ENCODE results near the gene DNAJC17. TPM values are rescaled to one million over a fixed set of nuclear protein-coding genes. Genes with fewer than 3 reads are reported as not detected.
A peak's percentile ranks its signal among the peaks of the same experiment; 100 is the strongest.

DNAJC17 gene
- total RNA-seq, 1 experiment from 2014 or later, result 53.5 TPM

DNA sequence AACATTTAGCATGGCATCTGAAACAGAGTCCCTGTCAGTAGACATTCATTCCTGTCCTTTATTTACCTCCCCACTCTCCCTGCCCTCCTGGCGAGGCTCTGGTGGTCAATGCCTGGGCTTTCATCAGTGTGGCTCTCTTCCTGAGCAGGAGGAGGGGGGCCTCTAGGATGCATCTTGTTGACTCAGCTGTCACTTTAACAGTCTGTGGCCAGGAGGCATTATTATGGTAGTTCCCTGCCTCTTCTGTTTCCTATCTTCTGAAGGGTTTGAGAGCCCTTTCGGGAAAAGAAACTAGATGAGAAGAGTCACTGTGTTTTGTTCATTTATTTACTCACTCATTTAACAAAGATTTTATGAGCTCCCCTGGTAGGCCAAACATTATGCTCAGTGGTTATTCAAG, 23.6 kb upstream of the DNAJC17 start:
- no peak for DNase-seq (ENCODE audit: low spot score)

GRCh38 chr15:40829115-40829514, 21.8 kb upstream of the DNAJC17 start:
- no peak for DNase-seq (ENCODE audit: low spot score)

- DNase-seq (ENCODE audit: low spot score), result peak; percentile 67
Observed at GRCh38 chr15:40828447-40829036, 21.3 kb upstream of the DNAJC17 start, which contains the start of gene PPP1R14D. PPP1R14D (minus strand) TSS chr15:40828708; CDS start chr15:40828641, 67 bp downstream.

DNA sequence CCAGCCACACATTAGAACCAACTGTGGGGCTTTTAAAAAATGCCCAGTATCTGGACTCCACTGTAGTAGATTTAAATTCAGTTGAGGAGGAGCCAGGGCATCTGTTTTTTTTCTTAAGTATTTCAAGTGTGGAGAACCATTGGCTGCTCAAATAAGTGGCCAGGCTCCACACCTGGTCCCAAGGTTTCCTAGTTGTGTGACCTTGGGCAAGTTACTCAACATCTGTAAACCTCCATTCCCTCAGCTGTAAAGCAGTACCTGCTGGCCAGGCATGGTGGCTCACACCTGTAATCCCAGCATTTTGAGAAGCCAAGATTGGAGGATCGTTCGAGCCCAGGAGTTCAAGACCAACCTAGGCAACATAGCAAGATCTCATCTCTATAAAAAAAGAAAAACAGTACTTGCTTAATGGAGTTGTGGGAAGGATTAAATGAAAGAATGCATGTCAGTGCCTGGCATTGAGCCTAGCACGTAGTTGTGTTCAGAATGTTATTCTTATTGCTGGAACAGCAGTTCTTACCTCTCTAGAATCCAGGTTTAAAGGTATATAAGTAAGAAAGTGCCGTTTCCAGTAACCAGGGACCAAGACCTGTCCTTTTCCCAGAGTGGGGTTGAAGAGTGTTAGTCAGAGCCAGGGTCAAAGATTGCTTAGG, 19.3 kb upstream of the DNAJC17 start:
- peak; percentile 46 for DNase-seq (ENCODE audit: low spot score)

DNA sequence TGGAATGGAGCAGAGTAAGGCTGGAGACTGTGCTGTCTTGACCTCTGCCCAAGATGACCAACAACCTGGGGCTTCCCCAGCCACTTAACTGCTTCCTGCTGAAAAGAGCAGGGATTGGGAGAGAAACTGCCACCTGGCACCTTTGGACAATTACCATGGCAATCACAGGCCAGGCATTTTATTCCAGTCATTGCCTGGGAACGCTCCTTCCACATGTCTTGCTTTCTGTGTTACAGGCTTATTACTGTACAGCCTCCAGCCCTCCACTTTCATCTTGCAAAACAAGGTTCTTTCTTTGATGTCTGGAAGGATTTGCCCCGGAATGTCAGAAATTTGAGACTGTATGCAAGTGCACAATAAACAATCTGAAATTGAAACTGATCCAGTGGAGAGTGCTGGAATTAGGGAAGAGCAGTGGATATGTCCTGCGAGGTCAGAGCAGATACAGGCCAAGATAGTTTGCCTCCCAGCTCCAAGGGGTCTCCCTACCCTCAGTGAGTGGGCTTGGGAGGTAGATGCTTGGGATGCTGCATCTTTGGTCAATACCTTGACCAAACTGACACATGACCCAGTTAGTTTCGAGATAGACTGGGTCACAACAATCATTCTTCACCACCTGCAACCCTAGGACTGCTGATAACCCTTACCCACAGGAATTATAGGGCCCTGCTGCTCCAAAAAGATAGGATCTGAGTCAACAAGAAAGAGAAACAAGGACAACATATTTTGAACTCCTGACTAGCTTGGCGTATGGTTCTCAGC, 18.6 kb upstream of the DNAJC17 start:
- peak; percentile 89 for DNase-seq (ENCODE audit: low spot score)

DNA sequence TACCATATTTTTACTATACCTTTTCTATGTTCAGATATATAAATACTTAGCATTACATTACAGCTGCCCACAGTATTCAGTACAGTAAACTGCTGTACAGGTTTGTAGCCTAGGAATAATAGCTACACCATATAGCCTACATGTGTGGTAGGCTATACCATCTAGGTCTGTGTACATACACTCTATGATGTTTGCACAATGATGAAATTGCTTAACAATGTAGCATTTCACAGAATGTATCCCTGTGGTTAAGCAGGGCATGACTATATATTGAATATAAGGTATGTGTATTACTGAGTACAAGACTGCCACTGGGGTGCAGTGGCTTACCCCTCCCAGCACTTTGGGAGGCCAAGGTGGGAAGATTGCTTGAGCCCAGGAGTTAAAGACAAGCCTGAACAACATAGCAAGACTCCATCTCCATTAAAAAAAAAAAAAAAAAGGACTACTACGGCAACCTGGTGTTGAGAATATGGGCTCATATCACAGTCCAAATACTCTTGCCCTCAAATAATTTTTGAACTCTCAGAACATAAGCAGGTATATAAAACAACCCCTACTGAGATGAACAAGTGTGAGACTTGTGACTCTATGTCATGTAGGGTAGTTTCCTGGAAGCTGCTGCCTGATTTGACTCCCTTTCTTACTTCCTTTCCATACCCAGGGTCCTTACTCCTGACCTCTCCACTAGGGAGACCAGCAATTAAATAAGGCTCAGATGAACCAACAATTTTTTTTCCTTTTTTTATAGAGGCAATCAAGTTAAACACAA, 16.5 kb upstream of the DNAJC17 start:
- DNase-seq (ENCODE audit: low spot score), result peak; percentile 75

GRCh38 chr15:40821195-40821594, 13.9 kb upstream of the DNAJC17 start:
- no peak for DNase-seq (ENCODE audit: low spot score)

DNA sequence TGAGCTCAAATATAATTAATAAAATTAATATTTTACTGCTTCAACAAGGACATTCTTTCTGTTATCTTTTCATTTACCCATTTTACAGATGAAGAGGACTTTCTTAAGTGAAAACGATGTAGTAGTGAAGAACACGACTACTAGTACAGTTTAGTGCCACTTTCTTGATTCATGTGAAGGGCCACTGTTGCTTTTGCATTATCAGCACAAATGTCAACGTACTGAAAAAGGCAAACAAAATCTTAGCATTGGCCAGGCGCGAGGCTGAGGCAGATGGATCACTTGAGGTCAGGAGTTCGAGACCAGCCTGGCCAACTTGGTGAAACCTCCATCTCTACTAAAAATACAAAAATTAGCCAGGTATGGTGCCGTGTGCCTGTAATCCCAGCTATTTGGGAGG, 11.8 kb upstream of the DNAJC17 start:
- DNase-seq (ENCODE audit: low spot score), result no peak

DNA sequence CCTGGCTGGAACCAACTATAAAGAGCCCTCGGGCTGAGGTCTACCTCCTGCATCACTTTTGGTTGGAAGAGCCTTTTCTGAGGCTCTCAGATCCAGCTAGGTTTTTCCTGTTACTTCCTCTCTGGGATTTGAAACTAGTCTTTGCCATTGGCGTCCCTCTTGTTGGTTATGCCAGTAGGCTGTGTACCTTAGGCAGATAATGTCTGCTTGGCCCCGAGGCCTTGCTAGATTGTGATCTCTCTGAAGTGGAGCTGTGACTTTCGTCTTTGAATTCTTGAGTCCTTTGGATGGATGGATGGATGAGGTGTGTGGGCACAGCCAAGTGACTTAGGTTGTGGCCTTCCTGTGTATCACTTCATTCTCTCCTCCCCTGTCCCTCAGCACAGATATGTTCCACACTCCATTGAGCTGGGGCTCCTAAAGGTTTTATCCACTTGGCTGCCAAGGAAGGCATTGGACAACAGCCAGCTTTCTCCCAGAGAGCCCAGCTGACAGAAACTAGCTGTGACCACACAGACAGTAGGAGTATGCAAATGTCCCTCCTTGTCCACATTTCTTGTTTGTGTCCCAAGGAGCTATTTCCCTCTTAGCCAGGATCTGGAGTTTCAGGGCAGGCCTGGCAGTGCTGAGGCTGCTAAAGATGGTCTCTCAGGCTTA, 7.9 kb upstream of the DNAJC17 start:
- DNase-seq (ENCODE audit: low spot score), result no peak

DNA sequence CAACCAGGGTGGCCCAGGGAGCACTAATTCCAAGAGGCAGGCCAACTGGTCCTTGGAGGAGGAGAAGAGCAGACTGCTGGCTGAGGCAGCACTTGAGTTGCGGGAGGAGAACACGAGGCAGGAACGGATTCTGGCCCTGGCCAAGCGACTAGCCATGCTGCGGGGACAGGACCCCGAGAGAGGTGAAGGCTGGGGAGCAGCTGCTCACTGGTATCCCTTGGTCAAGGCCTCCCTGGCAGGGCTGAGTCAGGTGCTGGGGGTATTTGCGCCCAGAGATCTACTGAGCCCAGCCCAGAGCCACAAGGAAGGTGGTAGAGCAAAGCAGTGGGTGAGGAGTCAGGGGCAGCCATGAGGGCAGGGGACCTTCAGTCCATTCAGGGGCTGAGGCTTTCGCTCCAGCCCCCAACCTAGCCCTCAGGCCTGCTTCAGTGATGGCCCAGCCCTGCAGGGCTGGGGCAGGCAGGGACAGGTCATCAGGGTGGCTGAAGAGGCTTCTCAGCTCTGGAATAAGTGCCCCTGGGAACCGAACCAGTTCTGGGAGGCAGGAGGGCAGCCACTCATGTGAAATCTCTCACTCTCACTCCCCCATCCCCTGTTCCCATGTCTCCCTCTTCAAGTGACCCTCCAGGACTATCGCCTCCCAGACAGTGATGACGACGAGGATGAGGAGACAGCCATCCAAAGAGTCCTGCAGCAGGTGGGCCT, 5.6 kb upstream of the DNAJC17 start:
- DNase-seq (ENCODE audit: low spot score), result no peak

GRCh38 chr15:40808861-40809450, 1.7 kb upstream of the DNAJC17 start:
- no peak for DNase-seq (ENCODE audit: low spot score)

DNA sequence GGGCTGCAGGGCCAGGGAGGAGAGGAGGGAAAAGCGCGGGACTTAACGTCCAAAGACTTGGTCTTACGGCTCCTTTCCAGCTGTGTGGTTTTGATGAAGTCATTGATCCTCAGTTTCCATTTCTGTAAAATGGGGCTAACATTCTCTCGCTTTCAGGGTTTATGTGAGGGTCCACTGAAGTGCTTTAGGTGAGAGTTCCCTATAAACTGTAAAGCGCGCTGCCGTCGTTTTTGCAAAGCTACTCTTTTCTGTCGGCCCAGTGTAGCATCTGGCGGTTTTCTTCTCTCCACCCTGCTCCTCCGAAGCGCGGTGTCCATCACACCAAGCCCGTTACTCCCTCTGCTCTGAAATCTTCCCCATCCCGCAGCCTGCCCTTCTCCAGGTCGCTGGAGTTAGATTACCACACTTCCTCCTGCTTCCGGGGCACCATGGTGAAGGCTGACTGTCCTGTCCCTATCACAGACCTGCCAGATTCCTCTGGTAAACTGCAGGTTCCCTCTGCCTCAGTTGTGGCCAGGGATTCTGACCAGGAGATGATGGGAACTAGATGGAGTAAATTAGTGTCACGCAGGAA, 702 bp upstream of the DNAJC17 start:
- no peak for DNase-seq (ENCODE audit: low spot score)

GRCh38 chr15:40806672-40807027, 623 bp downstream of the DNAJC17 start:
- no peak for DNase-seq (ENCODE audit: low spot score)

GRCh38 chr15:40803688-40804087, 3.6 kb downstream of the DNAJC17 start:
- DNase-seq (ENCODE audit: low spot score), result no peak

DNA sequence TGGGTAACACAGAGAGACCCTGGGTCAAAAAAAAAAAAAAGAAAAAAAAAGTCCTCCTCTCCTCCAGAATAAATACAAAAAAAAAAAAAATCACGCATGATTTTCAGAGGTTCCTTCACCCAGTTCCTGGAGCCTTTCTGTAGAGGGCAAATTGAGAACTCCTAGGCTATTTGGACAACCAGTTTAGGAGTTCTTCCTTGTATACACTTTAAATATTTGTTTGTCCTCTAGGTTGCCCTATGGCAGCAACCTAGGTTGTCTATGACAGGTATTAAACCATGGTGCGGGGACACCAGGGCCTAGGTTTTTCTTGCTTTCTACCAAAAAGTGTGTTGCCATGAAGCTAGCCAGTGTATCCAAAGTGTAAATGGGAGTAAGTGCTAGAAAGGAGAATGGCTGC, 4.2 kb downstream of the DNAJC17 start:
- DNase-seq (ENCODE audit: low spot score), result no peak

- no peak for DNase-seq (ENCODE audit: low spot score)
Observed at GRCh38 chr15:40799523-40799922, 7.8 kb downstream of the DNAJC17 start.

GRCh38 chr15:40796512-40796911, 10.8 kb downstream of the DNAJC17 start:
- no peak for DNase-seq (ENCODE audit: low spot score)

GRCh38 chr15:40796041-40796440, 11.2 kb downstream of the DNAJC17 start:
- DNase-seq (ENCODE audit: low spot score), result peak; percentile 55

DNA sequence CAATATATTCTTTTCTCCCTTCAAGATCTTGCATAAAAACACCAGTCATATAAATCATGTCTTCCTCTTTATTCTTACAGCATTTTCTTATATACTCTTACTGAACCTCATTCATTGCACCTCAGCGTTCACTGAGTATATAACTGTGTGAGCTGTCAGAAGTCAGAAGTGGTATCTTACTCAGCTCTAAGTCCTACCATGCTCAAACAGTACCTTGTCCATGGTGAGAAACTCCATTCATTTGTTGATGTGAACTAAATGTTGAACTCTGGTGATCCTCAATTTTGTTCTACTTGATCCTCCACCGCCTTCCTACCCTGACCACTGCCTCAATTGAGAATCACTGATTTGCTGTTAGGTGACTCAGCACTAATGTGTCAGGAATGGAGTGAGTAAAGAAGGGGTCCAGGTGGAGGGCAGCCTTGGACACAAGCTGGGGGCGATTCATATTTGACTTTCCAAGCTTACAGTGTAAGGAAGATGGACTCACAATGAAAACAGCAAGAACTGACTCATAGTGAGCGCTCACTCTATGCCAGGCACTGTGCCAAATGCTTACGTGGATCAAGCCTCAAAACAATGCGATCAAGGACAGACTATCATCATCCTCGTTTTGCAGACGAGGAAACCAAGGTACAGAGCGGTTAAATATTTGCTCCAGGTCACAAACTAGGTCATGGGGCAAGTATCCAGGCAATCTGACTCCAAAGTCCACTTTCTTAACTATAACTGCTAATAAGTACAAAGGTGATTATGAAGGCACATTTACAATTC, 13.9 kb downstream of the DNAJC17 start:
- DNase-seq (ENCODE audit: low spot score), result peak; percentile 96
